NCI-H69 (cell line): ENCODE data around the gene PRR23E.

ENCODE experiments used
- DNase-seq: peaks from one replicate; lab custom pipeline; 2025; lab: John Stamatoyannopoulos, UW

Gene PRR23E, protein sequence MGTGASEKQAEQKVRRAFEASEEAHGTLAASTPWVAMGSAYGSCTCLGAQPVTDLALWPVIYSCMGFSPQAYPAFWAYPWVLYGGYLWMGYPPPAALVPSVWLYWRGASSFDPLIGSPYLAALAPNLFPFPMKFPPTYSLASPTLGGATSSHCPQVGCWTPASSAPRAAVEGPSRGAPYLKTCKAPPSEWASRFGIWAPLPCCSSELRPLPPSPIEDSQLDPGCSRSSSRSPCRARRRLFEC

DNA sequence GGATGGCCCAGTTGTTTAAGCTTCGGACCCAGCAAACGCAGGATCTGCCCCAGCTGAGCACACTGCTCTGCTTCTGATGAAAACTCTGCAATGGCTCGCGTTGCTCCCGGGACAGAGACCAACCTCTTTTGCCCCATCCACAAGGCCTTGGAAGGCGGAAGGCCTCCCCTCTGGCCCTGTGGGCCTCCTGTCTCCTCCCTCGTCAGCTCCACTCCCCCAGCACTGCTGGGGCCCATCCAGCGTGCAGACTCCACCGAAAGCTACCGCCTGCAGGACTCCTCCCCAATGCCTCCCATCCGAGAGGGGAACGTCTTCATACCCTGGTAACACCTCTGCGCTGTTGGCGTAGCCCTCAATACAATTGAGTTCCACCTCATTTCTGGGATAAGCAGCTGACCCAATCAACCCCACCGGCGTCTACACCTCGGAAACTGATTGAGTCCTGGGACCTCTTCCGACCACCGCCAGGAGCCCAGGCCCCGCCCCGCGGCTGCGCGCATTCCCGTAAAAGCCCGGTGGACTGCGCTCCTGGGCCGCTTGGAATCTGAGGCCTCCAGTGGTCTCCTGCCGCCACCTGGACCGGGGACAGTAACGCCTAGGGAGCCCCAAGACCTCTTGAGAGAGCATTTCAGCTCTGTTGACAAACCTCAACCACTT, at the start of gene PRR23E:
Gene PRR23E, plus strand, starts transcription at position 556 of the 657 bp plus-strand sequence. CDS start 3,555 bp downstream, outside the sequence.
- DNase-seq = no peak

GRCh38 chr3:127143172-127143571, 49.8 kb upstream of the PRR23E start:
- no peak for DNase-seq

DNA sequence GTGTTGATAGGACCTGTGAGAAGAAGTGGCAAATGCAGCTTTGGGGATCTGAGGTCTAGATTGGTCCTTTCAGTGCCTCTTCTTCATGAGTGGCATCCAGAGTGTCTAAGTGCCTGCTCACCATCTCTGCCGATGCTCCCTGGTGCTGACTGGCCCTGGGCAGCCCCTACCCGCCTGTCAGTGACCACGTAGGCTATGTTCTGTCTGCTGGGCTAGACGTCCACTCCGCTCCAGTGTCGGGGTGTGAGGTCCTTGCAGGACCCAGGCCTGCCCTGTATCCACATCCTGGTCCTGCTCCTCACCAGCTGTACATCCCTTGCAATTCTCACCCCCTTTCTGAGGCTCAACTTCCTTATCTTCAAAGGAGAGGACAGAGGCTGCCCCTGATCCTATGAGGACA, 48.3 kb upstream of the PRR23E start:
- DNase-seq = no peak

DNA sequence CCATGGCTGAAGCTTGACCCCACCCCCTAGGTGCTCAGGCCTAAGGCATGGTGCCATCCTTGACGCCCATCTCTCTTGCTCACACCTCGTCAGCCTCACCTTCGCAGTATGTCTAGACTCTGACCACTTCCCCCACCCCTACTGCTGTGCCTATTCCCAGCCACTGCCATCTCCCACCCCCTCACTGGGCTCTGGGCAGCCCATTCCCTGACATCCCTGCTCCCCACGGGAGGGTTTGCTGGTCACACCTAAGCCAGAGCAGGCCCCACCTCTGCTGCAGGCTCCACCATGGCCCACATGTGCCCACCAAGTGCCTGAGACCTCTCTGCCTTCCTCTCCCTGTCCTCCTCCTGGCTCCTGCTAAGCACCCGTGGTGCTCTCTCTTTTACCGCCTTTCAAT, 47.7 kb upstream of the PRR23E start:
- DNase-seq = no peak

DNA sequence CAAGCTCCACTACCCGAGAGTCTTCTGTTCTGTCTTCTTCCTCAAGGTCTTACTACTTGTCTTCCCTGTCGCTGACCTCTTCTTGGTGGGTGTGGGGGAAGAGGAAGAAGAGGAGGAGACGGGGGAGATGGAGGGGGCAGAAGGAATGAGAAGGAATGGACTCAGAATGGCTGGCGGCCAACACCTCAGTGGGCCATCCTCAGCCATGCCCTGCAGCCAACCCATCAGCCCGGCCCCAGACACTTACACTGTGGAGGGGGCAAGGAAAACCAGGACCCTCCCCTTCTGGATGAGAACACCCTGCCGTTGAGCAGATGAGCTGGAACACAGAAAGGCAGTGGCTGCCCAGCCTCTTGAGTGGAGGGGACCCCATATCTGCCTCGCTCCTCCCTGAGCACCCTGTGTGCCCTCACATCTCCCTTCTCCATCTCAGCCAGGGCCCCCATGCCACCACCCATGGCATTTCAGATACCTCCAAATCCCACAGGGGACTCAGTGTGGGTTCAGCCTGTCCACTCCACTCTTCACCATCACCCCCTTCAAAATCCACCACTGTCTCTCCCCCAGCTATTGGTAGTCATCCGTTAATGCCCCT, 45.5 kb upstream of the PRR23E start:
- DNase-seq = no peak

GRCh38 chr3:127149621-127150310, 43.2 kb upstream of the PRR23E start:
- no peak for DNase-seq

DNA sequence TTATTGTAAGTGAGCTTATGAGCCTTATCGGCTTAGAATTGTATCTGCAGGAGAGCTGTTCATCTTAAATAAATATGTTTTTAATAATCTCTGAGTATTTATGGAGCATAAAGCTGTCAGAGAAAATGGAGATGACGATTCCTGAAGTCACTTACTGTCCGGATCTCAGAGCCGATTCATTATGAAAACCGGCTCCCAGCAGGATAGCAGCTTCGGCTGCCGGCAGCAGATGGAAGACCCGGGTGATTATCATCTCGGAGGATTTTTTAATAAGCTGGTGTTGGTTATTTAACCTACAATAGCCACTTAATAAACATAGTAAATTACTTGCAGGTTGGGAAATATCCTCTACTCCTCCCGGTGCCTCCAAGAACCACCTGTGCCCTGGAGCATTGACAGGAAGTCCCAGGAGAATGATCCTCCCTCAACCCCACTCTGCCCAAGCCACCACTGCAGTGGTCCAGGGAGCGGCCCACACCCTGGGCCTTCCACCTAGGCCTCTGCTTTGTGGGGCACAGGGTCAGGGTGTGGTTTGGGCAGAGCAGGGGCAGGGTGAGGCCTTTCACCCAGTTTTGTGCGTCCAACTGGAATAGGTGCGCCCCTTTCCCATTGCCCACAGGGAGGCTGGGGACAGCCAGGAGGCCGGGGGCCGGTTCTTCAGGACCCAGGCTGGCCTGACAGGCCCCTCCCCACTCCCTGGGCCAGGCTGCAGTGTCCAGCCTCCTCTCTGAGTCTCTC, 42.2 kb upstream of the PRR23E start:
- peak; percentile 63 for DNase-seq

DNA sequence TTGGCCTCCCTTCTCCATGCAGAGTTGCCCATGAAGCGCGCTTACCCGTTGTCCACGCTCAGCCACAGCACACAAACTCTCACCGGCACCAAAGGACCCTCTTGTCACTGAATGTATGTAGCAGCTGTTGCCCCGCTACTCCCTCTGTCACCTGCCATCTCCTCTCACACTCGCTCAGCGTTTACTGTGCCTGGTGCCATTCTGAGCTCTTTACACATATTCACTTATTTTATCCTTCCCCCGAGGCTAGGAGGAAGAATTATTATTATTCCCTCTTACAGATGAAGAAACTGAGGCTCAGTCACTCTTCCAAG, 41.7 kb upstream of the PRR23E start:
- no peak for DNase-seq

- DNase-seq = peak; percentile 3
Observed at GRCh38 chr3:127151992-127152650, 40.8 kb upstream of the PRR23E start.

- peak; percentile 3 for DNase-seq
Observed at GRCh38 chr3:127152684-127153505, 40.0 kb upstream of the PRR23E start.

DNA sequence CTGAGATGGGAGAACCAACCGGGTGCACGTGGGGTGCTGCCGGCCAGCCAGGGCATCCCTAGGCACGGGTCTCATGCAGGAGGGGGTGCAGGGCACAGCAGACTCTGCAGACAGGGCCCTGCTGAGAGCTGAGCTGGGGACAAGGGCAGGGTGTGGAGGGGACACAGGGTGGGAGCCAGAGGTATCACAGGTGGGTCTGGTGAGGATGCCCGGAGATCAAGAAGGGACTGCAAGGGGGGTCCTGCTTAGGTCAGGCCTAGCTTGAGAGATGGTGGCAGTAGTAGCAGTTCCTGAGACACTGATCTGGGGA, 39.5 kb upstream of the PRR23E start:
- DNase-seq = no peak

GRCh38 chr3:127156338-127157050, 36.4 kb upstream of the PRR23E start:
- peak; percentile 54 for DNase-seq

- DNase-seq = peak; percentile 95
Observed at GRCh38 chr3:127157171-127157828, 35.6 kb upstream of the PRR23E start.

DNA sequence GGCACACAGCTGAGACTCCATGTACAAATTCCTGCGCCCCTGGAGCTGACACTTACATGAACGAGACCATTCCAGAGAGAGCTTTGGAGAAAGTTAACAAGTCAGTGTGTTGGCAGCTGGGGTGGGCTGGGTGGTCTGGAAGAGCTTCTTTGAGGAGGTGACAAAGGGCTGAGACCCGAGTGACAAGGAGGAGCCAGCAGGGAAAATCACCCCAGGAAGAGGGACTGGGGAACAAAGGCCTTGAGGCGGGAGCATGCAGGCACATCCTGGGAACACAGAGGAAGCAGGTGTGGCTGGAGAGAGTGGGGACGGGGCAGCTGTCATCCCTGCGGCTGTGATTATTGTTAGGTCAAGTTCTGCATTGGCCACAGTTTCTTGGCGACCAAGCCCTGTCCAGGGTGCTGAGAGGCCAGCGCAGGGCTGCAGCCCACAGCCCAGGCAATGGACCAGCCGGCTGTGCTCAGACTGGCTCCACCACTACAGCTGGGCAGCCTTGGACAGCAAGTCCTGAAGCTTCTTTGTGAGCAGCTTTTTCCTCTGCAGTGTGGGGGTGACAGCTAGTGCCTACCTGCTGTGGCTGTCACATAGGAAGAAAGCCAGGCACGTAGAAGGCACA, 34.2 kb upstream of the PRR23E start:
- DNase-seq = peak; percentile 81

GRCh38 chr3:127159543-127159942, 33.4 kb upstream of the PRR23E start:
- peak; percentile 89 for DNase-seq

DNA sequence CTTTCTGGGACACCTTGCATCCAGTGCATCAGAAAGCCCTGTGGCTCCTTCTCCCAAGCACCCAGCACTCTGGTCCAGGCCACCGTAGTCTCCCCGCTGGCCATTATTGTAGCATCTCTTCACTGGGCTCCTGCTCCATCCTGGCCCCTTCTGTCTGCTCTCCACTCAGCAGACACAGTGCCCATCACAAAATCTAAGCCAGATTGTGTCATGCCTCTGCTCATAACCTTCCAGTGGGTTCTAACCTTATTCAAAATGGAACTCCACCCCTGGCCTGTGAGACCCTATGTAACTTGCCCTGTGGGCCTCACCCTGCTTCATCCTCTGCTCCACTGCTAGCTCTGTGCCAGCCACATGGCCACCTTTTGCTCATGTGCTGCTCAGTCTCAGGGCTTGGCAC, 31.7 kb upstream of the PRR23E start:
- no peak for DNase-seq

DNA sequence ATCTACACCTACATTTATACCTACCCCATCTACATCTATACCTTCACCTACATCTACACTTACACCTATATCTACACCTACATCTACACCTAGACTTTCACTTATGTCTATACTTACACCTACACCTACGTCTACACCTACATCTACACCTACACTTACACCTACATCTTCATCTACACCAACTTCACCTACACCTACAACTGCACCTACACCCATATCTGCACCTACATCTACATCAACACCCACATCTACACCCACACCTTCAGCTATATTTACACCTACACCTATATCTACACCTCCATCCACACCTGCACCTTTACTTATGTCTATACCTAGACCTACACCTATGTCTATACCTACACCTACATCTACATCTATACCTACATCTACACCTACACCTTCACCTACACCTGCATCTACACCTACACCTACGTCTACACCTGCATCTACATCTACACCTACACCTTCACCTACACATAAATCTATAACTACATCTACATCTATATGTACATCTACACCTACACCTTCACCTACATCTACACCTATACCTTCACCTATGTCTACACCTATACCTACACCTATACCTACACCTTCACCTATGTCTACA, 30.9 kb upstream of the PRR23E start:
- DNase-seq = no peak

- DNase-seq = peak; percentile 81
Observed at GRCh38 chr3:127162947-127163645, 29.8 kb upstream of the PRR23E start.
